Erythroblast (primary cell): Measurements from ENCODE around the gene LRRC46.

Source experiments
- GATA1 ChIP-seq: IDR thresholded peaks from 2 replicates; pipeline ENCODE4 v1.6.1; 2011; ENCODE audit warnings: low read depth, mild to moderate bottlenecking, control low read depth, low read length, moderate library complexity
- POLR2A ChIP-seq: IDR thresholded peaks from 2 replicates; pipeline ENCODE4 v1.6.1; 2011; ENCODE audit warnings: mild to moderate bottlenecking, low read length

GRCh38 chr17:47838636-47839035 lies 7.2 kb downstream of the LRRC46 start:
- no peak for TF ChIP-seq POLR2A
- no peak for TF ChIP-seq GATA1
